HG03039 (cell line): ENCODE results near the gene DOCK4.

ENCODE experiments used
- ATAC-seq: cut with Tn5 transposase; IDR thresholded peaks from one replicate; pipeline ENCODE4 v1.9.1; 2021; ENCODE audit warnings: mild to moderate bottlenecking, moderate library complexity; ENCODE audit not compliant: unreplicated experiment

DOCK4 gene

DNA sequence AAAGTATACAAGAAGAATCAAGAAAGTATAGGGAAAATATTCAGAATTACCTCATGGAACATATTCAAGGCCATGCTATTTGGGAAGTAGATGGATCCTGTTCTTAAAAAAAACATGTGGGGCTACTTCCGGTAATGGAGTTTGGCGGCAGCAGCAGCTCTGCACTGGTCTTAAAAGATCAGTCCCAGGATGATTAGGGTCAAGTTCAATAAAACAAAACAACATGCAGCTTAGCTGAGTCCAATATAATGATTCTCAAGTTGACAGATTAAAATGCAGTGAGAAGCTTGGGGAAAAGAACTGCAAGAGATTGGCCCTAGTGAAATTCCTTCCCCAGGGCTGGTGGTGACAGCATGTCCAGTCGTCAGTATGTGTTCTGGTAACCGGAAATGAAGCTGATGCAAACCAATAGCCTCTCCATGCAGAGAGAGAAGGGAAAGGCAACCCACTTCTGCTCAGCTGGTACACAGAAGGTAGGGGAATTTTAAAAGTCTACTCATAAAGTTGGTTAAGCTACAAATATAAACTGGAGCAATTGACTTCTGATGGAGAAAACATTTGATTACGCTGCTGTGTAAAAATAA is 338.8 kb downstream of the DOCK4 start:
- no peak for ATAC-seq

DNA sequence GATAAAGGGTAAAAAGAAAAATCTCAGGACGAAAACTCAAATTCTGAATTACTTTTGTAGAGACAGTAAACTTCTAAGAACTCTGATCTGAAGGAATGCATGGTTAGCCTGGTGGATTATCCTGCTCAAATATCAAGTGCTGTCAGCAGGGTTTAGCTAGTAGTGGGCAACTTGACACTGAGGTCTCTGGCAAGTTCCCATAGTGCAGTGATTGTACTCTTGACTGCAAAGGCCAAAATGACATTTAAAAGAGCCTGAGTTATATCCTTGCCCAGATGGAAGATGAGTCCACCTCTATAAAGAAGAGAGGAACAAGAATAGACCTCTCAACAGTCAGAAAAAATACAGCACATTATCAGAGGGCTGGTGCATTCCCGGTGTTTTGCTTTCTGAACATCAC is 339.4 kb downstream of the DOCK4 start:
- ATAC-seq, result no peak

GRCh38 chr7:111865430-111865829 is 340.8 kb downstream of the DOCK4 start:
- ATAC-seq, result no peak

DNA sequence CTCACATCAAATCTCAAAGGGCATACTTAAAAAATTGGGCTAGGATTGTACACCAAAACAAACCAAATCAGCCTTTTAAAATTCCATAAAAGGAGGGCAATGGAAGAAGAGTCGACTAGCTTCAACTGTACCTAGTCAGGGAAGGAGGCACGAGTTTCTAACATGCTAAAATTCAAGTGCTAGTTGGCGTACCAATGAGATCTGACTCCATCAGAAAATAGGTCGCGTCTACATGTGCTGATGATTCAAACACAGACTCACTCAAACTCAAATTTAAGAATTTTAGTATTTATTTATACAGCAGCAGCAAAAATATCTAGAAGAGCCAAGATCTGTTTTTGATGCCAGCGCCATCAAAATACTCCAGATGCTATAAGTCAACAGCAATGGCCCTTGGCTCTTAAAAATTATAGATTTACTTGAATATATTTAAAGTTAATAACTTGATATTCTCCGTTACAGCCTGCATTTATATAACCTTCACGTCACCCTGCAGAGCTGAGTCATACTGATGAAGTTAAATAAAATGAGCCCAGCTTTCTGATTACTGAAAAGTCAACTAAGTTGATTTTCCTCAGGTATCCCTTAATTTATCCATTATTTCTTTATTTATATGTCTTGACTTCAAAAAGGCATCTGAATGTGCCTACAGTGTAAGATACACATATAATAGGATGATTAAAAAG is 341.8 kb downstream of the DOCK4 start:
- no peak for ATAC-seq

- no peak for ATAC-seq
These were observed 342.9 kb downstream of the DOCK4 start for GRCh38 chr7:111863269-111863668.

DNA sequence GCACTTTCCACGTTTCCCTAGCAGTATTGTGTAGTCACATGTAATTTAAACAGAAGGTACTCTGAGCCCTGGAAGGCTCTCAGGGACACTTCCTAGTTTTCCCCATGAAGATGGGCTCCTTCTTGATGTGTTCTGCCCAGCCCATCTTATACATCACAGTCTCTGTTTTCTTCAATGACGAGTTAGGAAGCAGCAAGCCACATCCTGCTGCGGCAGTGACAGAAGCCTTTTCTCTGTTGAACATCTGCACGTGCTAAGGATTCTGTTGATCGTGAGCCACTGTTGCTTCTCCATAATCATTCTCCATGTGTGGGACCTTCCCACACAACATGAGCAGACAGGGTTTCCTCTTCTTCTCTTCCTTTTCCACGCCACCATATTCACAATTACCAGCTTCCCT is 346.0 kb downstream of the DOCK4 start:
- no peak for ATAC-seq

- no peak for ATAC-seq
These were observed 347.9 kb downstream of the DOCK4 start for GRCh38 chr7:111858331-111858730.

DNA sequence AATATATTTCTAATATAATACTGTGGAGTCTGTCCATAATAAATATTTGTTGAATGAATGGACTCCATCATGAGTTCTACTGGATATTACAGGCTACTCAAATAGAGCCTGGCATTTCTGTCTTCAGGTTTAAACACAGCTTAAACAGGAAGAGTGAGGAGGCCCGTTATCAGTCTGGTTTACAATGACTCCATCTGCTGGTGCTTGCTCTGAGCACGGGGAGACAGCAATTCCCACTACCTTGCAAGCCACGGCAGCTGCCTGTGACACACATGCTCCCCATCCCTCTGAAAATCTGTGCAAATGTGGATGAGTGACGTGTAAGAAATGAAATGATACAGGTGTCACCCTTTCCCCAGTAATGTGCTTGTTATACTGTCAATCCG is 350.4 kb downstream of the DOCK4 start:
- no peak for ATAC-seq

DNA sequence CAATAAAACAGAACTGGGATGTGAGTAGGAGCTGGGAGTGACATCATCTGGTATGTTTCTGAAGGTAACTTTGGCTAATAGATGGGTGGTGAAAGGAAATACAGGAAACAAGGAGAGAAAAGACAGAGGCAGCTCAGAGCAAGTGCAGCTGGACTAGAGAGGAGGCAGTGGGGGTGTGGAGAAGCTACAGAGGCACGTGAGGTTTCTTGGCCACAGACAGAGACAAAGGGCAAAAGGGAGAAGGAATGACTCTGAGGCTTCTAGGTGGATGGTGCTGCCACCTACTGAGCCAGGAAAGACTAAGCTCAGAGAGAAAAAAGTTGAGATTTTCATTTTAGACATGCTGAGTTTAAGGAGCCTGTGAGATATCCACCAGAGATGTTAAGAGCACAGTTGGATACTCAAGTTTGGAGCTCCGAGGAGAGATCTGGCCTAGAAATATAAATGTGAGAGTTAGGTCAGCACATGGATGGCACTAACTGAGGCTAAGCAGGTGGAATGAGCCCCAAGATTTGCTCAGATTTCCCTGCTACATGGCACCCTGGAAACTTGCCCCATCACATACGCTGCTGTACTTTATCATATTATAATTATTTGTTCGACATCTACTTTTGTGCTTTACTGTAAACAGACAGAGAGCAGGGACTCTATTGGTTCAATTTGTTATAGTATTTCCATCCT is 350.9 kb downstream of the DOCK4 start:
- ATAC-seq, result peak; percentile 73

DNA sequence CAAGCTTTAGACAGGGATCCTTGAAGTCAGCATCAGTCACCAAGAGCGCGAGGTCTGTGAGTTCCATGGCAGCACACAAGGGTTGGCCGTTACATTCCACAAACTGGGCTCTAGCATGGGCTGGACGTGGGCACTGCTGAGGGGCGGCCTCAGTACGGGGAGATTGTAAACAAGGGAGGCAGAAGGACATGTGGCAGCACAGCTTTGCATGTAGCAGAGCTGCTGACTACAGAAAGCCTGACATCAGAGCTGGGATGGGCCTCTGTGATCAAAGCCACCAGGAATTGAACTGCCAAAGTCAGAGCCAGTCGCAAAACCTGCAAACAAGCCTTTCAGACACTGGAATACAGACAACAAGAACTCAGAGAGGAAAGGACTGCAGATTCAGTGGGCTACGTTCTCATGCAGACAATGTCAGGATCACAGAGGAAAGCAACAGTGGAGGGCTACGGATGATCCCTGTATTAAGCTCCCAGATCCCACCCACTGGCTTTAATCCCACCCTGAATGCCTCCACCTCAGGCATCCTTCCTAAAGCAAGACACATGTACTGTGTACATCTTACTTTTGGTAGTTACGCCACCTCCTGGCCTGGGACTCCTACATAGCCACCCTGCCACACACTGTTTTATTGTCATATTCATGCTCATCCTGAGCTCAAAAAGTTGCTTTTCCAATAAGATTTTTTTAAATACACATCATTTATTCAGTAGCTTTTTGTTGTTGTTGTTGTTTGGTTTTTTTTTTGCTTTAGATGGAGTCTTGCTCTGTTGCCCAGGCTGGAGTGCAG is 352.8 kb downstream of the DOCK4 start:
- no peak for ATAC-seq

GRCh38 chr7:111852081-111852480 is 354.1 kb downstream of the DOCK4 start:
- ATAC-seq, result no peak

DNA sequence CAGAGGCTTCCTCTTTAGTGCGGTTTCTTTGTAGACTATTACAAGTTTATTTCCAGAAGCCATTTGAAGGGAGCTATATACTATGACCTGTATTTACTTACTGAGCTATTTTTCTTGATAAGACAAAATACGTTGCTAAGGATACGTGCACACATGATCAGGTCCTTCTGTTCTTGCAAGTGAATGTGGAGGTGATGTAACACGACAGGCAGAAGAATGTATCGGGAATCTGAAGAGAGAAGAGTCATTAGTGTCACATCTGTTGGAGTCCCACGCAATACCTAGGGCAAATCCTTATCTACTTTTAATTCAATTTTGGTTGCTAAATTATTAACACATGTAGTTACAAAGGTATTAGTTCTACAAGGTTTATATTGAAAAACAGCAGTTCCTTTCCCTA is 359.3 kb downstream of the DOCK4 start:
- no peak for ATAC-seq

- ATAC-seq, result no peak
These were observed 360.3 kb downstream of the DOCK4 start for GRCh38 chr7:111845853-111846252.

DNA sequence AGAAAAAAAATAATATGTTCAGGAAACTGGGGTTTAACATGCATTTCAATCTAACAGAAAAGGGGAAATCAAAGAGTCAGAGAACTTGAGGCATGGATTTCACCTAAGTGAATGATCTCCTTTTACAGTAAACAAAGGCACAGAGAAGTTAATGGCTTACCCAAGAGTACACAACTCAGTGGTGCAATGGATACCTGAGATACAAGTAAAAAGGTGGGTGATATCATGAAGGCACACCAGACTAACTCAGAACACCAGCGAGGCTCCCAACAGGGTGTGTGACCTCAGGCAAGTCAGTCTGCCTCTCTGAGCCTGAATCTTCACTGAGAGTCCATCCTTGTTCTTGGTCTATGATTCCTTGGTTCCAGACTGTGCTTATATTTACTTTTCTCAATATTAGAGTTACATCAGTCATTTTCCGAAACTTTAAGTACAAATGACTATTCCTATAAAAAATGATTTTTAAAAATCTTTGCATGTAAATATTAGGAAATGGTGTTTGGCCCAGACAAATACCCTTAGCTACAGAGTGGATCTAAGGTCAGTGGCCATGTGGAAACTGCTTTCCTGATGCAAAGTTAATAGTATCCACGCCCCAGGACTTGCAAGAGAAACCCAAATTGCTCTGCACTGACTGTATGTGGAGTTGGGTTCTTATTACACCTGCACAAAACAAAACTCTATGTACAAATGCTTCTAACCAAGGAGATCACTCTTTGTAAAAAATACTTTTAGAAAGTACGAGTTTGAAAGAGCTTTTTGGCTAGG is 361.1 kb downstream of the DOCK4 start:
- no peak for ATAC-seq

DNA sequence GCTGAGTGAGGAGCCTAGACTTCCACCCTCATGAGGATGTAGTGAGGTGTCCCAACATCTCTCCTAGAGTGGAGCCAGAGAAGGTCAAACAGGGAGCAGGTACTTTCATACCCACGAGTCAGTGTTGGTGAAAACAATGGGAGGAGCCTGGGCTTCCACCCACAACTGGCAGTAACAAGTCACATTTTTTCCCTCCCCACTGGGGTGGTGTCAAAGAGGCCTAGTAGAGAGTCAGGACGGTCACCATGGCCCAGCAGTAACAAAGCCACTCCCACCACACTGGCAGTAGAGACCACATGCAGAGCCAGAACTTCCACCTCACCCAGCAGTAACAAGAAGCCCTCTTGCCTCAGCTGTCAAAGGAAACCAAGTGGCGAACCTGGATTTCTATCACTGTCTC is 363.7 kb downstream of the DOCK4 start:
- no peak for ATAC-seq

GRCh38 chr7:111841596-111842205 is 364.5 kb downstream of the DOCK4 start:
- no peak for ATAC-seq

DNA sequence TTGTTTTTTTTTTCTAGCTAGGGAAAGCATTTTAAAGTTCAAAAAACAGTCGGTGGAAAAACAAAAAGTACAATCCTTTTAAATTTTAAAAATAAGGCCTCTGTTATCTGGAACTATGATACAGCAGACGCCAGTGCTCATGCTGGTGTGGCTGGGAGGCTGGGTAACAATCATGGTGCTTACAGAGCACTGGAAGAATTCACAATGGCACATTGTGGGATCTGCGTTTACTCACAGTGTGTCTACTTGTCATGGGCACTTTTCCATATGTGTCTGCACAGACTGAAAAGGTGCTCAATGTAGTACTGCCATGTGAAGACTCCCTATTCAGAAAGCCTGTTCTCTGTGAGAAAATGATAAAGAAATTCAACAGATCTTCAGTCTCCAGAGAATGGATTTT is 365.7 kb downstream of the DOCK4 start:
- no peak for ATAC-seq

GRCh38 chr7:111839261-111839660 is 366.9 kb downstream of the DOCK4 start:
- no peak for ATAC-seq

GRCh38 chr7:111836592-111836991 is 369.6 kb downstream of the DOCK4 start:
- ATAC-seq, result no peak

GRCh38 chr7:111835066-111835465 is 371.1 kb downstream of the DOCK4 start:
- ATAC-seq, result no peak
